NOMO-1 treated with DMSO at 0.1 percent for 48 hours (cell line): ENCODE measurements around the gene CENATAC.
A peak's percentile ranks its signal among the peaks of the same experiment; 100 is the strongest.
"Not testable (repeated sequence)": the region's sequence is repeated elsewhere in the genome, so short reads cannot be mapped to it uniquely, and the experiment has no call there.

Experiments
- DNase-seq: peaks from one replicate; lab custom pipeline; 2025; ENCODE audit not compliant: unreplicated experiment; lab: John Stamatoyannopoulos, UW

Gene CENATAC

DNA sequence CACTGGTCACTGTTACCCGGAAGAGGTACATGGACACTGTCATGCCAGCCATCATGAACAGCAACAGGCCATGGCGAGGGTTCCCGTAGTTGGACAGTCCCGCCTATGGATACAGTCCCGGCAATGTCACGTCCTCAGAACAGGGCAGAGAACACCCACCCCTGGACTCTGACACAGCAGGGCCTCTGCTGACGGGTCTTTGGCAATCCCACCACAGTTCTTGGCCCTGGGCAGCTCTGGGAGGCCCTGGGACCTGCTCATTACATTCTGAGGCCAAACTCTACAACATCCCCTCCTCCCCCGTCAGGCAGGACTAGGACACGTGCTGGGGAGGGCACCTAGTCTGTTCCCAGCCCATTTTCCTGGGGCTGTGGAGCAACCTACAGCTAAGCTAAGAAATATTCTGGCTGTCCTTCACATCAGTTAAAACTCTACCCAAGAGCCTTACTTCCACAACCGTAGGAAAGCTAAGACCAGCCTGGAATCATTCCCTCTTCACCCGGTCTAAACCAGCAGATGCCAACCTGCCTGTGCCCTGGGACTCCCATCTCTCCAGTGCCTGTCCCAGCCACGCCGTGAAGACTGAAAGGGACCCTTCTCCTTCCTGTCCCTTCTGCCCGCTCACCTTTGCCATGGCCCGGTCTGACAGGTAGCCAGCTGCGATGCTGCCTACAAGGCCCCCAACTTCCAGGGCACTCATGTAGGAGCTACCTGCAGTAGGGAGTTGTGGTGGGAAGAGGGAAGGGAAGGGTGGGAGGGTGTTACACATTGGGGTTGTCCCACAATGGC, 28.2 kb downstream of the CENATAC start:
- DNase-seq: no peak

DNA sequence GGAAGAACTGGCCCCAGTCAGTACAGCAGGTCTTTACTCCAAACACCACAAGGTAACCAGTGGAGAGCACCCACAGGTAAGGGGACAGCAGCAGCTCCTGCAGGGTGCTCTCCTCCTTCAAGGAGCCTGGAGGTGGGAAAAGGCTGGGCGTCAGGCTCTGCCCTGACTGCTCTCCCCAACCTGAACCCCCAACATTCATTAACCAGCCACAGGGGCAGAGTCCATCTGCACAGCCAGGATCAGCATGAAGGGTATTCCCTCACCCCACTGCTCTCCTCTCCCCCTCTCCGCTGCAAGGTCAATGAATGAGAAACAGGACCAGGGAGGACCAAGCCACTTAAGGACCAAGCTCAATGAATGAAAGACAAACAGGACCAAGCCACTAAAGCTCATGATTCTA, 29.0 kb downstream of the CENATAC start:
- DNase-seq: no peak

DNA sequence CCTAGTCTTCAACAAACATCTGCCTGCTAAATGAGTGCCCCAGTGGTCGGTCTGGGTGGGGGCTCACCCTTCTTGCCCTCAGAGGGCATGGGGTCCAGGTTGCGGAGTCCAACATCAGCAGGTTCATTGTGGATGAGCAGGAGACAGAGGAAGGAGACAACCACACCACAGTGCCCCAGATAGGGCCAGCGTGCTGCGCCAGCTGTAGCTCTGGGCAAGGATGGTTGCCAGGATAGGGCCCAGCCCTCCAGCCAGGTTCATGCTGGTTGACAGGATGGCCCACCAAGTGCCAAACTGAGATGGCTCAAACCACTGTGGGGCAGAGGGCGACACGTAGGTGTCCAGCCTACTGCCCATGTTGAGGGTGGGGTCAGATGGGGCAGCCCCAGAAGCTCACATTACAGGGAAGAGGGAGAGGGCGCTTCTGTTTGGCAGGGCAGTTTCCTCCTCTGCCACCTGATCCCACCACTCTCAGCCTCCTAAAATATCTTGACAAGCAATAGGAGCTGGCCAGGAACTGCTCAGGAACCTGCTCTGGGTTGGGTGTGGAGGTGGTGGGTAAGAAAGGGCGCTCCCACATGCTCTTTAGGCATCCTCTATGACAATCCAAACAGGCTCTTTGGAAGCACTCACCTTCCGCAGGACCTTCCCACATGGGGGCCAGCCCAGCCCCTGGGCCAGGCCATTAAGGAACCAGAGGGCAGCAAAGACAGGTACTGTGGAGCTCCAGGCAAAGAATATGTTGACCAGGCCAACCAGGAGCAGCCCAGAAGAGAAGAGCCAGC, 29.8 kb downstream of the CENATAC start:
- DNase-seq: no peak

DNA sequence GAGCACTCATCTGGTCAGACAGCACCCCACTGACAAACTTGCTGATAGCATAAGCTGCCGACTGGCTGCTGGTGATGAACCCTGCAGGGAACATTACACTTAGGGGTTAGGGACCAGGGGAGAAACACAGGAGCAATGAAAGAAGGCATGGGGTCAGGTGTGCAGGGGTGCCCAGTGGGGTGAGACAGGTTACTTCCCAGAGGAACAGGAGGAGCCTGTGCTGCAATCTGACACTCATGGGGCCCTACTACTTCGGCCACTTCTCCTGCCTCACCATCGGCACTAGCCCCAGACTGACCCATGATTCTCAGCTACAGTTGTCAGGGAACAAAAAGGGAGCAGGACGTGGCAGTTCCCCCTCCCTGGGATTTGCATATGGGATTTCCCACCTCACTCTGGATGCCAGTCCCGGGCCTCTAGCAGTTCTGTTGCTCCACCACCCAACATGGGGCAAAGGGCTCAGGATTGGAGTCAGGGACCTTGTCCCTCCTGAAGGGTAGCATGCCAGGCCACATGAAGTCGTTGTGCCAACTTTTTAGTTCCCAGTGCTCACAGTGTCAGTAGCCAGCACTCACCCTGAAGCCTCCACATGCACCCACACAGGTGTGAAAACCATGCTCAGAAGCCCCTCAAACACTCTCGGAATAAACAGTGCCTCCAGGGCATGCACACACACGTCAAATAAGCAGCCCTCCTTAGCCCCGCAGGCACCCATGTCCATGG, 30.6 kb downstream of the CENATAC start:
- no peak for DNase-seq

DNA sequence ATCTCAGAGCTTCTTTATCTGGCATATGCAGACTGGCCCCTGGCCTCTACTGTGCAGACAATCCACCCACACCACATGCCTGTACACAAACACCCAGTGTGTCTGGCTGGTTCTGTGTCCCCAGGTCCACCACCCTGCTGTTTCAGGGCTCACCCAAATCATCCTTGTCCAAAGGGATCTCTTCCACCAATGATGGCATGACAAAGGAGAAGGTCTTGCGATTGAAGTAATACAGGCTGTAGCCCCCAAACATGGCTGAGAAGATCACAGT, 31.1 kb downstream of the CENATAC start:
- no peak for DNase-seq

DNA sequence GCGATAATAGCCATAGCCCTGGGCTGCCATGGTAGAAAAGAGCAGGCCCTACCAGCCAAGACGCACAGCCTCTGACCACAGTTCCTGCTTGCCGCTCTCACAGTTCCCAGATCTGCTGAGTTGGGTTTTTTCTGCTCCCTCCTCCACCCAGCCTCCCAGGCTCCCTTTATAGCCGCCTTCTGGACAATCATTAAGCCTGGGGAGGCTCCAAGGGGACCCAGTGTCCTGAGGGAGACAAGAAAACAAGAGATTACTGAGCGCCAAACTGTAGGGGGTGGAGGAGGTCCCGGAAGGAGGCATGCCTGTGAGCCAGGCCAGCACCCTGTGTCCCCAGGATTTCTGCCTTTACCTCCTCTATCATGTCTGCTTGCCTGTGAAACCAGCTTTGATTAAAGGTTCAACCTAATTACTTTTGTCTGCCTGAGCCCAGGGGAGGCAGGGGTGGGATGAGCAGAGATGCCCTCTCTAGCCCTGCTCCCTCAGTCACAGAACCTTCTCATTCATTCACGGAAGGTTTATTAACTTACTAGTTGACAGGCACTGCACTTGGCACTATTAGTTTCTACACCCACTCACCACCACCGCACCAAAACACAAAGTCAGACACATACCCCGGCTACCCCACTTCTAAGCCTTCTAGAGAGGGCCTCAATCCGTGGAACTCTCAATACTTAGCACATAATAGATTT, 31.5 kb downstream of the CENATAC start:
- no peak for DNase-seq

DNA sequence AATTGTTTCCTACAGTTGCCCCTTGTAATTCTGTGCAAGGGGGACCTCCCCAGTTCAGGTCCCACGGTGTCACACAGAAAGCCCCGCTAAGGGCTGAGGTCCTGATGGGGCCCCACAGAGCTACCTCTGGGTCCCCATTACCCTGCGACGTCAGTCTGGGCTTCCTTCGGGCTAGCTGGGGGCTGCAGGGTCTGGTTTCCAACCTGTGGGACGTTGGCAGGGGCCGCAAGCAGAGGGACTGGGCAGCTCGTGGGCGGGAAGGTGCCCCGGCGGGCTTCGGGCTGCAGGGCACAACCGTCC, 32.0 kb downstream of the CENATAC start:
- DNase-seq: no peak

DNA sequence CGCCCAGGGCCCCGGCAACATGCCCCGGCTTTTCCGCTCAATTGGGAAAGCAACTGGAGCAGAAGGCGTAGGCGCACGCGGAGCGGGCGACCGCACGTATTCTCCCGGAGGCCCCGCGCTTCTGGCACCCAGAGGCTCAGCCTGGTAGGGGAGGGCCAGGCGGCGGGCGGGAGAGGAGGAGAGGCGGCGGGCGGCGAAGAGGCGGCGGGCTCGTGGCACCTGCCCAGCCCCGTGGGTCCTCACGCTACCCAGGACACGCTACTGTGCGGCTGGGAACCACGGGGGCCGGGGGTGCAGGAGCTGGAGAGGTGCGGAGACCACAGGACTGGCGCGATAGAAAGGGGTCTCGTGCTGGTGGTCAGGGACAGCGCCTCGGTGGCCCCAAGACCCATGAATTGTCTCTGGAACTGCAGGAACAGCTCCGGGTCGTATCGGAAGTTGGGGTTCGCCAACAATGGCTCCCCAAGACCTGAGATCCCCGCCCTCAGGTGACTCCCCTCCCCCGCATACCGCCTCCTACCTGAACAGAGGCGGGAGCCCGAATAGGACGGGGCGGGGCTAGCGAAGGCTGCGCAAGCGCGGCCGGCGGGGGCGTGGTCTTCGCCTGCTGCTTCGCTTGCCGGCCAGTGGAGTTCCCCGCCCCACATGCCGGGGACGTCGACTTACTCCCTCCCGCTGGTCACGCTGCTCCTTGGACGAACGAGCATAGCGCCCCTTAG, 32.5 kb downstream of the CENATAC start, which contains the start of gene SLC37A4:
Gene SLC37A4, minus strand, starts transcription at position 549 of the 719 bp plus-strand sequence.
- peak; percentile 96 for DNase-seq

DNA sequence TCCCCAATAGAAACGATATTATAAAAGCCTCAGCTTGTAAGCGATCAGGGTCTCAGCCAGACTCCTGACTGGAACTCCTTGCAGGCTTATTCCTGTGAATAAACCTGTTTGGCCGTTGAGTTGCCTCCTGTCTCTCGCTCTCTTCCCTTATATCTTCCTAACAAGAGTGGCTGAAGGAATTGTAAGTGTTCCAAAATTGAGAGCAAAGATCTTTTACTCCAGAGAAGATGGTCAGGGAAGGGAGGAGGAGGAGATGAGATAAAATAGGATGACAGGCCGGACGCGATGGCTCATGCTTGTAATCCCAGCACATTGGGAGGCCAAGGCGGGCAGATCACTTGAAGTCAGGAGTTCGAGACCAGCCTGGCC, 34.0 kb downstream of the CENATAC start:
- DNase-seq: no peak

DNA sequence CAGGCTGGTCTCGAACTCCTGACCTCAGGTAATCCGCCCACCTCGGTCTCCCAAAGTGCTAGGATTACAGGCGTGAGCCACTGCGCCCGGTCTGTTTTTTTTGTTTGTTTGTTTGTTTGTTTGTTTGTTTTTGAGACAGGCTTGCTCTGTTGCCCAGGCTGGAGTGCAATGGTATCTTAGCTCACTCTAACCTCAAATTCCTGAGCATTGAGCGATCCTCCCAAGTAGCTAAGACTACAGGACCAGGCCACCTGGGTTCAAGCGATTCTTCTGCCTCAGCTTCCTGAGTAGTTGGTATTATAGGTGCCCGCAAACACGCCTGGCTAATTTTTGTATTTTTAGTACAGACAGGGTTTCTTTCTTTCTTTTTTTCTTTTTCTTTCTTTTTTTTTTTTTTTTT, 35.5 kb downstream of the CENATAC start:
- DNase-seq: not testable (repeated sequence)

DNA sequence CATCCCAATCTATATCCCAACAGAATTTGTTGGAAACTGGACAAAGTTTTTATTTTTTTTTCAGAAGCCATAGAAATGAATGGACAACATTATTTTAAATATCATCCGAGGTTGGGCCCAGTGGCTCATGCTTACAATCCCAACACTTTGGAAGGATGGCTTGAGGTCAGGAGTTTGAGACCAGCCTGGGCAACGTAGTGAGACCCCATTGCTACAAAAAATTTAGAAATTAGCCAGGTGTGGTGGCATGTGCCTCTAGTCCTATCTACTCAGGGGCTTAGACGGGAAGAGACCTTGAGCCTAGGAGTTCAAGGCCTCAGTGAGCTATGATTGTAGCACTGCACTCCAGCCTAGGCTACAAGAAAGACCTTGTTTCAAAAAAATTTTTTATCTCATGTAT, 36.9 kb downstream of the CENATAC start:
- DNase-seq: no peak

DNA sequence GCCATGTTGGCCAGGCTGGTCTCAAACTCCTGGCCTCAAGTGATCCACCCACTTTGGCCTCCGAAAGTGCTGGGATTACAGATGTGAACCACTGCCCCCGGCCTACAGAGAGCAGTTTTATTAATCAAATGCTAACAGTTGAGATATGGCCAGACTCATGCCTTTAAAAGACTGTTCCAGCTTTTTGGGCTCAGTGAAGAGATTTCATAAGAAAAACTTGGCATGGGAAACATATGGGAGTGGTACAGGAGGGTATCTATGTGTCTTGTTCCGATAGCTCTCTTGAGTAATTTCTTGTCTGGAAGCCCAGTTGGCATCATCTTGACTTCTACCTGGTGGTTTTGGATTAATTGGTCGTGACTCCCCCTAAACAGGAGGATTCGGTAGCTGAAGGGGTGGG, 40.9 kb downstream of the CENATAC start:
- no peak for DNase-seq

DNA sequence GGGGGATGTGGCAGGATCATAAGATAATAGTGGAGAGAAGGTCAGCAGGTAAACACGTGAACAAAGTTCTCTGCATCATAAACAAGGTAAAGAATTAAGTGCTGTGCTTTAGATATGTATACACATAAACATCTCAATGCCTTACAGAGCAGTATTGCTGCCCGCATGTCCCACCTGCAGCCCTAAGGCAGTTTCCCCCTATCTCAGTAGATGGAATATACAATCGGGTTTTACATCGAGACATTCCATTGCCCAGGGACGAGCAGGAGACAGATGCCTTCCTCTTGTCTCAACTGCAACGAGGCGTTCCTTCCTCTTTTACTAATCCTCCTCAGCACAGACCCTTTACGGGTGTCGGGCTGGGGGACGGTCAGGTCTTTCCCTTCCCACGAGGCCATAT, 41.5 kb downstream of the CENATAC start:
- not testable (repeated sequence) for DNase-seq

DNA sequence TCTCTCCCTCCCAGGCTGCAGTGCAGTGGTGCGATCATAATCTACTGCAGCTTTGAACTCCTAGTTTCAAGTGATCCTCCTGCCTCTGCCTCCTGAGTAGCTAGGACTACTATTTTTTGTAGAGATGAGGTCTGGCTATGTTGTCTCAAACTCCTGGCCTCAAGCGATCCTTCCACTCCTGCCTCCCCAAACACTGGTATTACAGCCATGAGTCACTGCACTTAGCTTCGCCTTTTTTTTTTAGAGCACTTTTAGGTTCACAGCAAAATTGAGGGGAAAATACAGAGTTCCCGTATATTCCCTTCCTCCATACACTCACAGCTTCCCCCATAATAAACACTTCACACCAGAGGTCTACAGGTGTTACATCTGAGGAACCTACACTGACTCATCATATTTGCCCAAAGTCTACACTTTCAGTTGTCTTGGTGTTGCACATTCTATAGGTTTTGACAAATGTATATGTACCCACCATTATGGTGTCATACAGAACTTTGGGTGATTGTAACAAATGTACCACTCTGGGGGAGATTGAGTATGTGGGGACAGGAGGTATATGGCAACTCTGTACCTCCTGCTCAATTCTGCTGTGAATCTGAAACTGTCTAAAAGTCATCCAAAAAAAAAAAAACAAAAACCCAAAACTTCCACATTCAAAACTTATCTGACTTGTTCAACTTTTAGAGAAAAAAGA, 44.0 kb downstream of the CENATAC start:
- DNase-seq: no peak

DNA sequence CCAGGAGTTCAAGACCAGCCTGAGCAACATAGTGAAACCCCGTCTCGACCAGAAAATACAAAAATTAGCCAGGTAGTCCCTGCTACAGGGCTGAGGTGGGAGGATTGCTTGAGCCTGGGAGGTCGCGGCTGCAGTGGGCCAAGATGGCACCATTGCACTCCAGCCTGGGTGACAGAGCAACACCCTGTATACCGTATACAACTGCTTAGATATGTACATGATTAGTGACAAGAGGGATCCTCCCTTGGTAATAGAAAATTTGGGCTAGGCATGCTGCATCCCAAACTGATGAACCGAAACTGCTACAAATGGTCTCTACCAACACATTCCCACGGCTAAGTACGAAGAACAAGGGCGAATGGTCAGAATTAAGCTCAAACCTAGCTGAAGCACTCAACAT, 45.0 kb downstream of the CENATAC start:
- no peak for DNase-seq

DNA sequence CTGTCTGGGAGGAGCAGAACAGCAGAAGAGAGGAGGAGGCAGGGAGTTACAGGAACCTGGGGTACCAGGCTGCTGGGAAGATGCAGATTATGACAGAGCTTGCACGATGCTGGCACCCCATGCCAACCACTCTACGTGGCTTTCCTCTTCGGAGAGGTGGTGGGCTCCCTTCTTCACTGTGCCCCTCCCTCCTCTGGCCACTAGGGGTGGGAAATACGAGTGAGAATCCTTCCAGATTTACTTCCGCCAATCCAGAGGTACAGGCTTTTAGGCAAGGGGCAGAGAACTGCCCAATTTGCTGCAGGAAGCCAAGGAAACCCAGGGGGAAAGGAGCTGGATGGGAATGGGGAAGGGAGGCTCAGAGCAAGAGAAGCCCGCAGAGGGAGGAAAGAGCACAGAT, 46.8 kb downstream of the CENATAC start:
- DNase-seq: no peak

DNA sequence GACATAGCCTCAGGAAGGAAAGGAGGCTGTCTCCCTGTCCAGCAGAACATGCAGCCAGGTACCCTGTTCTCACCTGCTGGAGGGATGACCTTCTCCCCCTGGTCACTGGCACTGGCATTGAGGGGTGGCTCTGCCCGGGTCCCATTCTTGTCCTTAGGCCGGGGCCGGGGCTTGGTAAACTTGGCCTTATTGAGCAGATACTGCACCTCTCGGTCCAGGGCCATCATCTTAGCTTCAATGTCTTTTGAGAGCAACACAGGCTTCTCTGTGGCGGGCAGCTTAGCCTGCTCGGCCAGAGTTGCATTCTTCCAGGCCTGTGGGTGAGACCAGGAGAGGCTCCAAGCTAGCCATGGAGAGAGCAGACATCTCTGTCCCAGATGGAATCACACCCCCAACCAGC, 48.6 kb downstream of the CENATAC start:
- DNase-seq: no peak

DNA sequence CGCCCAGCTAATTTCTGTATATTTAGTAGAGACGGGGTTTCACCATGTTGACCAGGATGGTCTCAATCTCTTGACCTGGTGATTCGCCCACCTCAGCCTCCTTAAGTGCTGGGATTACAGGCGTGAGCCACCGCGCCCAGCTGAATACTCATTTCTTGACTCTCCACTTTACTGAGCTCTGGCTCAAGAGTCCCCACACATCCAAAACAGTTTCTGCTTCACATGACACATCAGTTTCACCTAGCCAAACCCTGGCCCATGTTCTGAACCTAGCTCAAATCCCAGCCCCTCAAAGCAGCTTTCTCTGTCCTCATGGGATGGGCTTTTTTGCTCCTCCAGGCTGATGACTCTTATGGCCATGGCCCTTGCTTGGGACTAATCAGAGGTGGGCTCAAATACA, 49.3 kb downstream of the CENATAC start:
- DNase-seq: no peak

DNA sequence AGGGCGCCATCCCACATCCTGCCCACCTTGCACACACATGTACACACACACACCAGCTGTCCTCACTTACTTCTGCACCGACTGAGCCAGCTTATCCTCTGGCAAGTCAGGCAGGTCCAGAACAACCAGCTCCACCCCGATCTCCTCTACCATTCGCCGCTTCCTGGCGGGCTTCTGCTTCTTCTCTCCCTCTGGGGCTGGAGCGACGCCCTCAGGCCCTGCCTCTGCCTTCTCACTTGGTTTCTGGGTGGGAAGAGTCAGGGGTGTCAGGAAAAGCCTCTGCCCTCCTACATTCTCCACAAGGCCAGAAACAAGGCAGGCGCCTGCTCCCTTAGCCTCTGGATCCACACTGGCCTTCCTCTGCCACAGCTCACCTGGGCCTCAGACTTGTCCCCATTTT, 50.7 kb downstream of the CENATAC start:
- no peak for DNase-seq

DNA sequence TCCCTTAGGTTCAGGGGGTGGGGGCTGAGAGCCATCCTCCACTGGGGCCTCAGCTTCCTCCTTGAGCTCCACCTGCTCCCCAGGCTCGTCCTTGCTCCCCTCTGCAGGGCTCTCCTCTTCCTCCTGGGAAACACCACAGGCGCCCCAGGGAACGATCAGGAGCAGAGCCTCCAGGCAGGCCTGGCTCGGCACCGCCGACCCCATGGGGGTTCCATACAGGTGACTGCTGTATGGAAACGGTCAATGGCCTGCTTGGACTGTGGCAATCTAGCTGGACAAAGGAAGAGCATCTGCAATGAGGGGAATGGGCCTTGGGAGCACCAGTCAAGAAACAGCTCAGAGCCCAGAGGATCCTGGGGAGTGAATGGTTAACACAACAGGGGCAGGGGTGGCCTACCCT, 51.1 kb downstream of the CENATAC start:
- DNase-seq: no peak
